H9 (cell line): Measurements from ENCODE around the gene CDC42EP4. TPM values are rescaled to one million over a fixed set of nuclear protein-coding genes. Genes with fewer than 3 reads are reported as not detected.

Experiments
- DNase-seq: peaks from one replicate; pipeline ENCODE4 v3.0.0-alpha.2; 2017
- H2AFZ ChIP-seq: one replicate; pipeline ENCODE4 v1.6.1; 2013; ENCODE audit warnings: mild to moderate bottlenecking, low read length, control low read depth, moderate library complexity
- H2AK5ac ChIP-seq: 2 replicates; pipeline ENCODE4 v1.6.1; 2013; ENCODE audit warnings: low read length, control low read depth, mixed read lengths; ENCODE audit not compliant: insufficient read length
- H2BK120ac ChIP-seq: one replicate; pipeline ENCODE4 v1.6.1; 2013; ENCODE audit warnings: low read depth, mild to moderate bottlenecking, low read length, control low read depth, inconsistent platforms; ENCODE audit not compliant: poor library complexity, severe bottlenecking
- H2BK12ac ChIP-seq: 2 replicates; pipeline ENCODE4 v1.6.1; 2013; ENCODE audit warnings: low read length, control low read depth, mixed read lengths, low read depth; ENCODE audit not compliant: insufficient read length
- H2BK15ac ChIP-seq: 2 replicates; pipeline ENCODE4 v1.6.1; 2013; ENCODE audit warnings: low read depth, low read length, control low read depth
- H2BK20ac ChIP-seq: one replicate; pipeline ENCODE4 v1.6.1; 2013; ENCODE audit warnings: low read depth, mild to moderate bottlenecking, low read length, control low read depth, inconsistent platforms; ENCODE audit not compliant: poor library complexity, severe bottlenecking
- H2BK5ac ChIP-seq: 2 replicates; pipeline ENCODE4 v1.6.1; 2013; ENCODE audit warnings: low read length, control low read depth, mixed read lengths; ENCODE audit not compliant: insufficient read length
- H3K14ac ChIP-seq: 2 replicates; pipeline ENCODE4 v1.6.1; 2013; ENCODE audit warnings: low read length, control low read depth; ENCODE audit not compliant: insufficient read depth
- H3K18ac ChIP-seq: 2 replicates; pipeline ENCODE4 v1.6.1; 2013; ENCODE audit warnings: low read depth, mild to moderate bottlenecking, mixed read lengths, low read length, control low read depth; ENCODE audit not compliant: insufficient read length
- H3K23ac ChIP-seq: 2 replicates; pipeline ENCODE4 v1.6.1; 2013; ENCODE audit warnings: low read length, control low read depth, mixed read lengths, low read depth; ENCODE audit not compliant: insufficient read length
- H3K23me2 ChIP-seq: 2 replicates; pipeline ENCODE4 v1.6.1; 2013; ENCODE audit warnings: low read depth, mild to moderate bottlenecking, mixed read lengths, low read length, control low read depth; ENCODE audit not compliant: insufficient read length, poor library complexity, severe bottlenecking
- H3K27ac ChIP-seq: 2 replicates; pipeline ENCODE4 v1.5.1; 2013; ENCODE audit warnings: low read length, control low read depth, mixed read lengths, low read depth; ENCODE audit not compliant: insufficient read length
- H3K27me3 ChIP-seq: 2 replicates; pipeline ENCODE4 v1.6.1; 2013; ENCODE audit warnings: low read length, control low read depth, inconsistent platforms; ENCODE audit not compliant: insufficient read depth
- H3K4ac ChIP-seq: 2 replicates; pipeline ENCODE4 v1.6.1; 2013; ENCODE audit warnings: low read depth, mild to moderate bottlenecking, control low read depth, inconsistent platforms, low read length, moderate library complexity
- H3K4me1 ChIP-seq: 2 replicates; pipeline ENCODE4 v1.6.1; 2013; ENCODE audit warnings: low read length, control low read depth, inconsistent platforms; ENCODE audit not compliant: insufficient read depth
- H3K4me2 ChIP-seq: 2 replicates; pipeline ENCODE4 v1.6.1; 2013; ENCODE audit warnings: low read length, control low read depth, mixed read lengths; ENCODE audit not compliant: insufficient read length, insufficient read depth
- H3K56ac ChIP-seq: 2 replicates; pipeline ENCODE4 v1.6.1; 2013; ENCODE audit warnings: low read depth, mild to moderate bottlenecking, mixed read lengths, low read length, control low read depth; ENCODE audit not compliant: insufficient read length
- H3K79me1 ChIP-seq: 2 replicates; pipeline ENCODE4 v1.6.1; 2013; ENCODE audit warnings: low read depth, mild to moderate bottlenecking, moderate library complexity, low read length, control low read depth, inconsistent platforms; ENCODE audit not compliant: insufficient read depth, poor library complexity, severe bottlenecking
- H3K79me2 ChIP-seq: 2 replicates; pipeline ENCODE4 v1.6.1; 2013; ENCODE audit warnings: low read length, control low read depth, inconsistent platforms; ENCODE audit not compliant: insufficient read depth
- H3K9ac ChIP-seq: 2 replicates; pipeline ENCODE4 v1.6.1; 2013; ENCODE audit warnings: low read length, control low read depth, mixed read lengths; ENCODE audit not compliant: insufficient read length; ENCODE audit errors: extremely low read depth
- H3K9me3 ChIP-seq: one replicate; pipeline ENCODE4 v1.6.1; 2013; ENCODE audit warnings: low read depth, low read length, inconsistent platforms; ENCODE audit not compliant: control insufficient read depth
- H3T11ph ChIP-seq: one replicate; pipeline ENCODE4 v1.6.1; 2013; ENCODE audit warnings: mild to moderate bottlenecking, low read length, control low read depth, inconsistent platforms
- H4K20me1 ChIP-seq: one replicate; pipeline ENCODE4 v1.6.1; 2013; ENCODE audit not compliant: control insufficient read depth, insufficient read length, insufficient read depth
- H4K5ac ChIP-seq: 2 replicates; pipeline ENCODE4 v1.6.1; 2013; ENCODE audit warnings: low read depth, mild to moderate bottlenecking, mixed read lengths, low read length, control low read depth; ENCODE audit not compliant: insufficient read length
- H4K8ac ChIP-seq: replicated peaks from 2 replicates; pipeline ENCODE4 v1.6.1; 2013; ENCODE audit warnings: low read length, control low read depth, mixed read lengths, low read depth; ENCODE audit not compliant: insufficient read length
- H4K91ac ChIP-seq: 2 replicates; pipeline ENCODE4 v1.6.1; 2013; ENCODE audit warnings: low read depth, mild to moderate bottlenecking, moderate library complexity, mixed read lengths, low read length, control low read depth; ENCODE audit not compliant: insufficient read length
- H3K27ac Mint-ChIP-seq, 3 experiments: 2 replicates in 2 of 3; 3 replicates in 1 of 3; pipeline ENCODE4 v1.8.0; 2020 to 2021; ENCODE audit warnings: mixed read lengths in 3 of 3, mild to moderate bottlenecking in 1 of 3, moderate library complexity in 1 of 3
- H3K27me3 Mint-ChIP-seq: 2 replicates; pipeline ENCODE4 v1.8.0; 2021; ENCODE audit warnings: low read depth, mild to moderate bottlenecking, moderate library complexity, mixed read lengths
- H3K36me3 Mint-ChIP-seq, 3 experiments: 2 replicates in 2 of 3; 3 replicates in 1 of 3; pipeline ENCODE4 v1.8.0; 2020 to 2021; ENCODE audit warnings: low read depth in 3 of 3, mixed read lengths in 3 of 3; ENCODE audit not compliant: insufficient read depth in 1 of 3
- H3K4me1 Mint-ChIP-seq, 2 experiments: 2 replicates each; pipeline ENCODE4 v1.8.0; 2020; ENCODE audit warnings: mixed read lengths in 2 of 2
- H3K4me3 Mint-ChIP-seq, 2 experiments: 2 replicates in 1 of 2; 3 replicates in 1 of 2; pipeline ENCODE4 v1.8.0; 2020 to 2021; ENCODE audit warnings: mild to moderate bottlenecking in 2 of 2, mixed read lengths in 2 of 2, moderate library complexity in 1 of 2
- H3K9me3 Mint-ChIP-seq, 2 experiments: 2 replicates in 1 of 2; 3 replicates in 1 of 2; pipeline ENCODE4 v1.8.0; 2020; ENCODE audit warnings: mild to moderate bottlenecking in 2 of 2, mixed read lengths in 2 of 2, moderate library complexity in 1 of 2
- CTCF ChIP-seq: fragments of 200-600 bp; sonication (generic); conservative IDR thresholded peaks from 3 replicates; pipeline ENCODE4 v1.8.0; 2021; ENCODE audit warnings: antibody characterized with exemption, mild to moderate bottlenecking
- WGBS: extraction: QIAGEN DNeasy Blood & Tissue Kit; methylation state at CpG from one replicate; pipeline ENCODE4 v1.1.7; 2013; ENCODE audit warnings: missing lambda C conversion rate, low lambda C conversion rate, mixed read lengths; ENCODE audit not compliant: insufficient read length; ENCODE audit errors: extremely low coverage; 5-methylcytosine and 5-hydroxymethylcytosine counted together
- total RNA-seq: library from RNA; stranded (reverse); gene quantifications from 2 replicates; pipeline ENCODE4 v1.2.1, GENCODE V29; 2021

CDC42EP4 gene
- total RNA-seq, 1 experiment from 2014 or later = 27.1 TPM

GRCh38 chr17:73279704-73280103 lies 32.1 kb downstream of the CDC42EP4 start:
- no peak overlapping the region for H3K4me2 ChIP-seq
- TF ChIP-seq CTCF = no peak
- H4K8ac ChIP-seq = no peak overlapping the region
- no peak overlapping the region for H4K5ac ChIP-seq
- peaks cover 3% of the 10 kb centered on the region; the same call in 1 of the 2 replicates for H3K4me1 ChIP-seq
- H2AFZ ChIP-seq = no peak overlapping the region
- no peaks in the 10 kb centered on the region for H3K9me3 Mint-ChIP-seq
- DNase-seq = peak; percentile 36
- no peaks in the 10 kb centered on the region for H3K27me3 ChIP-seq
- peaks cover 18 to 26% of the 10 kb centered on the region in 2 experiments for H3K4me1 Mint-ChIP-seq
- peaks cover 0 to 2% (median 2%) of the 10 kb centered on the region in 3 experiments; a peak in 2 of 7 replicates for H3K36me3 Mint-ChIP-seq
- no peak overlapping the region for H3K18ac ChIP-seq
- H3T11ph ChIP-seq = no peak overlapping the region
- H2BK120ac ChIP-seq = no peak overlapping the region
- no peak overlapping the region for H2AK5ac ChIP-seq
- H3K27ac ChIP-seq = no peak overlapping the region
- no peaks in the 10 kb centered on the region for H3K27me3 Mint-ChIP-seq
- no peak overlapping the region for H4K91ac ChIP-seq
- no peak overlapping the region for H2BK20ac ChIP-seq
- no peak overlapping the region for H3K4ac ChIP-seq
- H3K79me2 ChIP-seq = no peaks in the 10 kb centered on the region
- no peak overlapping the region for H3K14ac ChIP-seq
- no CpG with 5 or more reads among the region's 7 CpGs for WGBS
- H3K9ac ChIP-seq = no peak overlapping the region
- no peak overlapping the region for H2BK12ac ChIP-seq
- no peak overlapping the region for H3K4me3 Mint-ChIP-seq
- H3K23ac ChIP-seq = no peak overlapping the region
- no peak overlapping the region for H3K56ac ChIP-seq
- no peaks in the 10 kb centered on the region for H3K79me1 ChIP-seq
- no peak overlapping the region for H2BK15ac ChIP-seq
- H3K23me2 ChIP-seq = no peaks in the 10 kb centered on the region
- H3K9me3 ChIP-seq = no peaks in the 10 kb centered on the region
- no peak overlapping the region for H2BK5ac ChIP-seq
- no peak overlapping the region; a peak in 1 of 7 replicates for H3K27ac Mint-ChIP-seq
- H4K20me1 ChIP-seq = no peaks in the 10 kb centered on the region
